BLaER1 treated with 17β-estradiol and CSF1 and Interleukin-3, amounts not matched to agents 10 nM and 100 nM (cell line): ENCODE results near the gene SDCCAG8.

Experiments
- H3K27ac ChIP-seq, 11 experiments: shearing (Covaris generic); formaldehyde crosslinking; 2 replicates each; pipeline ENCODE4 v1.8.1; 2022
- H3K27me3 ChIP-seq, 11 experiments: shearing (Covaris generic); formaldehyde crosslinking; 2 replicates each; pipeline ENCODE4 v1.8.1; 2022
- H3K36me3 ChIP-seq, 11 experiments: shearing (Covaris generic); formaldehyde crosslinking; 2 replicates each; pipeline ENCODE4 v1.8.1; 2022
- H3K4me1 ChIP-seq, 10 experiments: shearing (Covaris generic); formaldehyde crosslinking; 2 replicates each; pipeline ENCODE4 v1.8.1; 2022
- H3K4me2 ChIP-seq, 11 experiments: shearing (Covaris generic); formaldehyde crosslinking; 2 replicates each; pipeline ENCODE4 v1.8.1; 2022
- H3K4me3 ChIP-seq, 10 experiments: shearing (Covaris generic); formaldehyde crosslinking; 2 replicates each; pipeline ENCODE4 v1.8.1; 2022
- H3K9ac ChIP-seq, 11 experiments: shearing (Covaris generic); formaldehyde crosslinking; 2 replicates each; pipeline ENCODE4 v1.8.1; 2022
- H3K9me3 ChIP-seq, 11 experiments: shearing (Covaris generic); formaldehyde crosslinking; replicated peaks in 1 of 11; 2 replicates each; pipeline ENCODE4 v1.8.1; 2022
- H4K20me1 ChIP-seq, 11 experiments: shearing (Covaris generic); formaldehyde crosslinking; 2 replicates each; pipeline ENCODE4 v1.8.1; 2022
- Cebpa-rat ChIP-seq, 11 experiments: shearing (Covaris generic); IDR thresholded peaks; 2 replicates each; pipeline ENCODE4 v1.8.1; 2022

Gene SDCCAG8

GRCh38 chr1:243422362-243422761 lies 166.5 kb downstream of the SDCCAG8 start:
- peak overlapping the region in 2 of 10 experiments; percentile 46 to 51; a peak in 2 of 20 replicates for H3K4me3 ChIP-seq
- no peak for TF ChIP-seq Cebpa-rat (IDR thresholded peaks at IDR 0.05)
- peaks cover 24 to 31% (median 28%) of the 10 kb centered on the region in 10 experiments for H3K4me1 ChIP-seq
- peak overlapping the region; percentile 75 to 97 (median 88); a peak in 17 of 22 replicates for H3K4me2 ChIP-seq
- H4K20me1 ChIP-seq: no peaks in the 10 kb centered on the region
- H3K9ac ChIP-seq: peak overlapping the region in 3 of 11 experiments; percentile 61 to 69 (median 69); a peak in 5 of 22 replicates
- peak overlapping the region in 8 of 11 experiments; percentile 63 to 85 (median 76); a peak in 14 of 22 replicates for H3K27ac ChIP-seq
- 0 out of 22 replicates have a peak, but pooled peaks cover 0 to 3% (median 0%) of the 10 kb centered on the region in 11 experiments for H3K9me3 ChIP-seq
- H3K36me3 ChIP-seq: peaks cover 0 to 40% (median 16%) of the 10 kb centered on the region in 11 experiments; a peak in 16 of 22 replicates
- no peaks in the 10 kb centered on the region for H3K27me3 ChIP-seq

- no peak overlapping the region for H3K4me3 ChIP-seq
- H3K27me3 ChIP-seq: no peaks in the 10 kb centered on the region
- no peaks in the 10 kb centered on the region for H4K20me1 ChIP-seq
- peaks cover 0 to 12% (median 0%) of the 10 kb centered on the region in 11 experiments; a peak in 4 of 22 replicates for H3K9me3 ChIP-seq
- H3K36me3 ChIP-seq: peaks cover 7 to 67% (median 40%) of the 10 kb centered on the region in 11 experiments; a peak in 19 of 22 replicates
- no peak overlapping the region for H3K4me2 ChIP-seq
- no peak overlapping the region for H3K9ac ChIP-seq
- TF ChIP-seq Cebpa-rat (IDR thresholded peaks at IDR 0.05): no peak
- no peak overlapping the region for H3K27ac ChIP-seq
- H3K4me1 ChIP-seq: peaks cover 0 to 10% (median 4%) of the 10 kb centered on the region in 10 experiments; a peak in 12 of 20 replicates
Measured at GRCh38 chr1:243428084-243428483, 172.2 kb downstream of the SDCCAG8 start.

DNA sequence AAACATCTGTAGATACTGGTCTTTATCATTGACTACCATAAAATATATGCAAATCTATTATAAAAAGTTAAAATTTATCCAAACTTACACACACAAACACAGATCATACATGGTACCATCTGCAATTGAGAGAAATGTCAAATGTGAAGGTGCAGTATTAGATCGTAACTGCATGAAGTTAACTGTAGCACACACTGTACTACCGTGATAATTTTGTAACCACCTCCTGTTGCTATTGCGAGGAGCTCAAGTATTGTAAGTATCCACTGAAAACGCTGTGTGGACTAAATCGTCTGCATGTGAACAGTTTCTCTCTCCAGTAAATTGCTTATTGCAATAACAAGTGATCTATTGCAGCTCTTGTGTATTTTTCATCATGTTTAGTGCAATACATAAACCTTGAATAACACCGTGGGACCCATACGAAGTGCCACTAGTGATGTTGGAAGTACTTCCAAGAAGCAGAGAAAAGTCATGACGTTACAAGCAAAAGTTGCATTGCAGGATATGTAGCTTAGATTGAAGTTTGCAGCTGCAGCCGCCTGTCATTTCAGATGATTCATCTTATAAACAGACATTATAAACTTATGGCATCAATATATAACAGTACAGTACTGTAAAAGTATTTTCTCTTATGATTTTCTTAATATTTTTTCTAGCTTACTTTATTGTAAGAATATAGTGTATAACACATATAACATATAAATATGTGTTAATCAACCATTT lies 172.9 kb downstream of the SDCCAG8 start:
- no peak overlapping the region for H3K4me3 ChIP-seq
- peaks cover 0 to 12% (median 0%) of the 10 kb centered on the region in 11 experiments; a peak in 4 of 22 replicates for H3K9me3 ChIP-seq
- H4K20me1 ChIP-seq: no peaks in the 10 kb centered on the region
- no peaks in the 10 kb centered on the region for H3K27me3 ChIP-seq
- no peak overlapping the region for H3K4me2 ChIP-seq
- no peak overlapping the region for H3K27ac ChIP-seq
- no peak for TF ChIP-seq Cebpa-rat (IDR thresholded peaks at IDR 0.05)
- H3K36me3 ChIP-seq: peaks cover 7 to 67% (median 40%) of the 10 kb centered on the region in 11 experiments; a peak in 19 of 22 replicates
- peaks cover 0 to 13% (median 8%) of the 10 kb centered on the region in 10 experiments; a peak in 12 of 20 replicates for H3K4me1 ChIP-seq
- H3K9ac ChIP-seq: no peak overlapping the region

DNA sequence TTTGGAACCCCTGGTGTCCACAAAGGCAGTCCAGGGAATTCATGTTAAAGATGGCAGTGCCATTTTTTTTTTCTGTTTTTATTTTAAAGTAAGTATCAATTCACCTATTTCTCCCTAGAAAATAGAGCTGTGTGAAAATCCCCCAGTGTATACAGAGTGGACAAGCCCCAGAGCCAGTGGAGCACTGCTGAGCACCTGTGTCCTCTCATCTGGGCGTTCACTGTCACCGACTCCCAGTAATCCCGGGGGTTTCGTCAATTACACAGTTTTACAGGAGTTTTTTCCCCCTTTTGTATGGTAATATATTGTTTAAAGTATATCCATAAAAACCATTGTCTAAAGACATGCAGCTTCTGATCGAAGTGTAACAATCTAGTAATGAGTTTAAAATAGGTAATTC lies 175.8 kb downstream of the SDCCAG8 start:
- Histone ChIP-seq H3K36me3 (peaks cover 7 to 61% (median 34%) of the 10 kb centered on the region in 11 experiments; a peak in 19 of 22 replicates), H3K27me3 (no peaks in the 10 kb centered on the region), H3K27ac (no peak overlapping the region), H3K9ac (no peak overlapping the region), H3K4me1 (peaks cover 0 to 13% (median 8%) of the 10 kb centered on the region in 10 experiments; a peak in 12 of 20 replicates), H4K20me1 (no peaks in the 10 kb centered on the region), H3K4me2 (no peak overlapping the region), H3K9me3 (peaks cover 0 to 12% (median 0%) of the 10 kb centered on the region in 11 experiments; a peak in 4 of 22 replicates), H3K4me3 (no peak overlapping the region)
- TF ChIP-seq Cebpa-rat (IDR thresholded peaks at IDR 0.05): no peak

DNA sequence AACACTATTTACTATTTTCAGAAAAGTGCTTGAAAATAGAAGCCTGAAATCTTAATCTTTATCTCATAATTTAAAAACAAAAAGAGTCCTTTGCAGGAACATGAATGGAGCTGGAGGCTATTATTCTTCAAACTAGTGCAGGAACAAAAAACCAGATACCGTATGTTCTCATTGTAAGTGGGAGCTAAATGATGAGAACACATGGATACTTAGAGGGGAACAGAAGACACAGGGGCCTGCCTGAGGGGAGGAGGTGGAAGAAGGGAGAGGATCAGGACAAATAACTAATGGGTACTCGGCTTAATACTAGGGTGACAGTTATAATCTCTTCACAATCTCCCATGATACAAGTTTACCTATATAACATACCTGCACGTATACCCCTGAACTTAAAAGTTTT lies 176.3 kb downstream of the SDCCAG8 start:
- Histone ChIP-seq H3K4me3 (no peak overlapping the region), H3K27me3 (no peaks in the 10 kb centered on the region), H3K27ac (no peak overlapping the region), H3K9ac (no peak overlapping the region), H3K9me3 (peaks cover 0 to 12% (median 0%) of the 10 kb centered on the region in 11 experiments; a peak in 4 of 22 replicates), H3K4me2 (no peak overlapping the region), H3K36me3 (peaks cover 7 to 61% (median 29%) of the 10 kb centered on the region in 11 experiments; a peak in 19 of 22 replicates), H4K20me1 (no peaks in the 10 kb centered on the region), H3K4me1 (peaks cover 0 to 13% (median 8%) of the 10 kb centered on the region in 10 experiments; a peak in 12 of 20 replicates)
- TF ChIP-seq Cebpa-rat (IDR thresholded peaks at IDR 0.05): no peak

DNA sequence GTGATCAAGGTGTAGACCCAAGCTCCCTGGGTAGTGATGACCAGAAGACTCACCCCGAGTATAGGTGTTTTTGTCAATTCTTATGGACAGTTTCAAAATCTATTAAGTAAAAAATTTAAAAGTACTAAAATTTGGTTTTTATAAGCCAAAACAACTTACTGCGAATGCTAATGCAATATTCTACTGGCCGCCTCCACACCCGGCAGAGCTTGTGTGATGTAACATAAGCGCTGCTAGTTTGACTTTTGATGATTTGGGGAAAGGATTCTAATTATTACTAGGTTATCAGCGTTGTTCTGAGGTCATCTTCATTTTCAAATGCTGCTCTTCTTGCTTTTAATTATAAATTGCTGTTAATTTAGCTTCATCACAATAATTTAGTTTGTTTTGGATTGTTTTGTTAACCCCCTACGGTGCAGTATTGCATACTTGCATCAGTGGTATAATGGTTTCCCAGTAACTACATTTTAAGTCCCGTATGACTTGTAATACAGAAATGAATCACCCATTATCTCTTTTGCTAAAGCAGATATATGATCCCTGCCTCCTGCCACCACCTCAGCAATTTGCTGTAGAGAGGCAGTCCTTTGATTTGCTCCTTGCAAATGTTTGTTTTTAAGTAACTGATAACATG lies 178.0 kb downstream of the SDCCAG8 start:
- no peak for TF ChIP-seq Cebpa-rat (IDR thresholded peaks at IDR 0.05)
- peak overlapping the region in 1 of 11 experiments; percentile 37; a peak in 2 of 22 replicates for H3K4me2 ChIP-seq
- no peaks in the 10 kb centered on the region for H4K20me1 ChIP-seq
- no peak overlapping the region for H3K4me3 ChIP-seq
- H3K9ac ChIP-seq: no peak overlapping the region
- peaks cover 5 to 59% (median 15%) of the 10 kb centered on the region in 11 experiments; a peak in 14 of 22 replicates for H3K36me3 ChIP-seq
- H3K27me3 ChIP-seq: no peaks in the 10 kb centered on the region
- H3K4me1 ChIP-seq: peaks cover 0 to 20% (median 13%) of the 10 kb centered on the region in 10 experiments; a peak in 16 of 20 replicates
- H3K27ac ChIP-seq: no peak overlapping the region
- H3K9me3 ChIP-seq: peaks cover 0 to 12% (median 0%) of the 10 kb centered on the region in 11 experiments; a peak in 4 of 22 replicates

DNA sequence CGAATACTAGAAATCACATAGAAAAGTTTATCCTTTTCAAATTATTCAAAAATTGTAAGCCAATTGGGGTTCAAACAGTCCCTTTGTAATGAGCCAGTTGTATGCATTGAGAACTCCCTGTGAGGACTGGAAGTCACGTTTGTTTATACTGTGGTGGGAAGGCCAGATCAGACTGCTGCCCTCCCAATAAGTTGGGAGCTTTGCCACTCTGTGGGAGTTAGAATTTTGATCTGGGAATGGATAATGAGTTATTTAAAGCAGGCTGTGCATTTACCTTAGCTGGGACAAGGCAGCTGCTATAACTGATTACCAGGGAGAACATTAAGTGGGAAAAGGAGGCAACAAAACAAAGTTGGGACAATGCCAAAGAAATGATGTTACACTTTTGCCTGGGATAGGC lies 178.8 kb downstream of the SDCCAG8 start:
- Histone ChIP-seq H3K27ac (no peak overlapping the region), H3K36me3 (peaks cover 5 to 59% (median 8%) of the 10 kb centered on the region in 11 experiments; a peak in 14 of 22 replicates), H3K9me3 (peaks cover 0 to 9% (median 0%) of the 10 kb centered on the region in 11 experiments; a peak in 4 of 22 replicates), H3K9ac (no peak overlapping the region), H4K20me1 (no peaks in the 10 kb centered on the region), H3K27me3 (no peaks in the 10 kb centered on the region), H3K4me1 (peaks cover 0 to 20% (median 13%) of the 10 kb centered on the region in 10 experiments; a peak in 16 of 20 replicates), H3K4me3 (no peak overlapping the region), H3K4me2 (no peak overlapping the region)
- TF ChIP-seq Cebpa-rat (IDR thresholded peaks at IDR 0.05): no peak

GRCh38 chr1:243435836-243436235 lies 180.0 kb downstream of the SDCCAG8 start:
- Histone ChIP-seq H4K20me1 (no peaks in the 10 kb centered on the region), H3K27me3 (no peaks in the 10 kb centered on the region), H3K36me3 (peaks cover 0 to 54% (median 5%) of the 10 kb centered on the region in 11 experiments; a peak in 9 of 22 replicates), H3K4me3 (no peak overlapping the region), H3K27ac (no peak overlapping the region), H3K9me3 (no peaks in the 10 kb centered on the region; a peak in 1 of 22 replicates), H3K4me2 (no peak overlapping the region), H3K9ac (no peak overlapping the region), H3K4me1 (peaks cover 0 to 20% (median 13%) of the 10 kb centered on the region in 10 experiments; a peak in 16 of 20 replicates)
- TF ChIP-seq Cebpa-rat (IDR thresholded peaks at IDR 0.05): no peak
